Neutrophil (primary cell): ENCODE results near the gene DPY19L2.
"Not testable (repeated sequence)": the region's sequence is repeated elsewhere in the genome, so short reads cannot be mapped to it uniquely, and the experiment has no call there.

Experiments
- H3K27ac ChIP-seq: fragments of 200-600 bp; sonication (generic); 2 replicates; pipeline ENCODE4 v1.5.1; 2016; ENCODE audit warnings: mild to moderate bottlenecking, moderate library complexity
- H3K27me3 ChIP-seq: fragments of 200-600 bp; sonication (generic); 2 replicates; pipeline ENCODE4 v1.6.0; 2016; ENCODE audit warnings: mild to moderate bottlenecking
- H3K36me3 ChIP-seq: fragments of 200-600 bp; sonication (generic); 2 replicates; pipeline ENCODE4 v1.5.1; 2017
- H3K4me1 ChIP-seq, 2 experiments: fragments of 200-600 bp in 1 of 2; sonication (generic) in 1 of 2; 1 replicate in 1 of 2; 2 replicates in 1 of 2; pipeline versions ENCODE4 v1.5.1 to v1.6.1; 2013 to 2016; ENCODE audit warnings: low read depth in 1 of 2, low read length in 1 of 2, mild to moderate bottlenecking in 1 of 2, moderate library complexity in 1 of 2; ENCODE audit not compliant: control insufficient read depth in 1 of 2, insufficient read depth in 1 of 2
- H3K4me3 ChIP-seq, 2 experiments: fragments of 200-600 bp in 1 of 2; sonication (generic) in 1 of 2; 1 replicate in 1 of 2; 2 replicates in 1 of 2; pipeline ENCODE4 v1.5.1; 2013 to 2016; ENCODE audit warnings: low read depth in 1 of 2, low read length in 1 of 2, mild to moderate bottlenecking in 1 of 2, moderate library complexity in 1 of 2
- H3K9me3 ChIP-seq: fragments of 200-600 bp; sonication (generic); 2 replicates; pipeline ENCODE4 v1.5.1; 2016
- CTCF ChIP-seq: fragments of 200-600 bp; sonication (generic); IDR thresholded peaks from 2 replicates; pipeline ENCODE4 v1.5.1; 2016; ENCODE audit warnings: antibody characterized with exemption

Gene DPY19L2

GRCh38 chr12:63549034-63549433, 119.3 kb downstream of the DPY19L2 start:
- H3K4me3 ChIP-seq, H3K4me1 ChIP-seq, H3K27me3 ChIP-seq, H3K9me3 ChIP-seq, H3K36me3 ChIP-seq, H3K27ac ChIP-seq: not testable (repeated sequence)

GRCh38 chr12:63545298-63545916, 122.9 kb downstream of the DPY19L2 start:
- not testable (repeated sequence) for H3K4me3 ChIP-seq, H3K27ac ChIP-seq, H3K27me3 ChIP-seq, H3K36me3 ChIP-seq, H3K9me3 ChIP-seq, H3K4me1 ChIP-seq

GRCh38 chr12:63538656-63539055, 129.6 kb downstream of the DPY19L2 start:
- H3K4me1 ChIP-seq, H3K4me3 ChIP-seq, H3K27ac ChIP-seq, H3K36me3 ChIP-seq, H3K27me3 ChIP-seq, H3K9me3 ChIP-seq: not testable (repeated sequence)

DNA sequence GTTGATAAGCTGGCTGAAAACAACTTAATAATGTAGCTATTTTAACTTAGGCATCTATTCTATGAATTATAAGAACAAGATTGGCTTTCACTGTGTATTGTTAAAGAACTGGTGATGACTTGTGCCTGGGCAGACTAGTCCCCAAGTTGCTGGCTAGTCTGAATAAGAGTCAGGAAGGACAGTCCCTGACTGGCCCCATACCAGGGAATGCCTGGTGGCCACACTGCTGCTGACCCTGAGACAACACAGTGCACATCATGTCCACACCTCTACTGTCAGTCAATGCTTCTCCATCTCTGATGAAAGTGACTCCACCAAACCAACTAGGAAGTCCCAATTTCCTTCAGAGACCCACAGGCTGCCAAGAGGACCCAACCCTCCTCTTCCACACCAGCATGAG, 130.5 kb downstream of the DPY19L2 start:
- H3K9me3 ChIP-seq, H3K4me1 ChIP-seq, H3K36me3 ChIP-seq, H3K27me3 ChIP-seq, H3K27ac ChIP-seq, H3K4me3 ChIP-seq: not testable (repeated sequence)

GRCh38 chr12:63529641-63530040, 138.7 kb downstream of the DPY19L2 start:
- not testable (repeated sequence) for H3K27me3 ChIP-seq, H3K36me3 ChIP-seq, H3K4me3 ChIP-seq, H3K9me3 ChIP-seq, H3K27ac ChIP-seq, H3K4me1 ChIP-seq

- no peaks in the 10 kb centered on the region for H3K27me3 ChIP-seq
- no peak for TF ChIP-seq CTCF
- no peak overlapping the region for H3K4me3 ChIP-seq
Measured at GRCh38 chr12:63525831-63526230, 142.5 kb downstream of the DPY19L2 start.

DNA sequence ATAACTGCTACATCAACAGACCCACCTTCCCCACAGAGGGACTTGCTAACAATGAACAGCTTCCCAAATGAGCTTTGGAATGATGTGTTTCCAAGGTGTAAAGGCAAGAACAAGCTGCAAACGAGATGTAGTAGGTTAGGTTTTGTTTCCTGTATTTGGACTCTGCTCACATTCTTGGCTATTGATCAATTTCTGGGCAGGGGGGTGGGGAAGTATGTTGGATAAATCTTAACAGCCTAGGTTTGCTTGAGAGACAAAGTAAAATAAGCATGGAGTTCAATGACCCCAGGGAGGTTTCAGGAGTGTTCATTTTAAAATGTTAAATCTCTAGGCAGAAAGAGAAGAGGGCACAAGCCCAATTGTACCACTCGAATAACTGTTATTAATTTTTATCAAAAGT, 146.6 kb downstream of the DPY19L2 start:
- H3K4me3 ChIP-seq, result no peak overlapping the region
- H3K9me3 ChIP-seq, result no peaks in the 10 kb centered on the region
- no peak overlapping the region for H3K27ac ChIP-seq
- H3K36me3 ChIP-seq, result no peaks in the 10 kb centered on the region
- H3K27me3 ChIP-seq, result no peaks in the 10 kb centered on the region
- no peaks in the 10 kb centered on the region for H3K4me1 ChIP-seq
- TF ChIP-seq CTCF, result no peak

More at GRCh38 chr12:63525831-63526230, 142.5 kb downstream of the DPY19L2 start:
- no peaks in the 10 kb centered on the region for H3K36me3 ChIP-seq
- no peak overlapping the region for H3K27ac ChIP-seq
- no peaks in the 10 kb centered on the region for H3K9me3 ChIP-seq
- H3K4me1 ChIP-seq, result no peaks in the 10 kb centered on the region
